ENCODE data around the gene METTL2A.

GRCh38 chr17:62478424-62478879 is 54.8 kb downstream of the METTL2A start, which contains the start of gene TLK2:
- TF ChIP-seq CTCF (IDR thresholded peaks at IDR 0.05) (no peak), EZH2phosphoT487 (IDR thresholded peaks at IDR 0.05) (no peak), EZH2 (IDR thresholded peaks at IDR 0.05) (no peak)

Measured in neural progenitor cell (in vitro differentiated cells).